GM12875 (cell line): Measurements from ENCODE around the gene HRNR.

Experiments
- H3K4me3 ChIP-seq: one replicate; pipeline ENCODE4 v1.5.1; 2011; ENCODE audit warnings: low read depth, low read length, control low read depth
- CTCF ChIP-seq: IDR thresholded peaks from 2 replicates; pipeline ENCODE4 v1.5.1; 2011; ENCODE audit warnings: low read depth, mild to moderate bottlenecking, control low read depth, inconsistent platforms, low read length, moderate library complexity, borderline replicate concordance; ENCODE audit not compliant: insufficient read depth

The HRNR gene

DNA sequence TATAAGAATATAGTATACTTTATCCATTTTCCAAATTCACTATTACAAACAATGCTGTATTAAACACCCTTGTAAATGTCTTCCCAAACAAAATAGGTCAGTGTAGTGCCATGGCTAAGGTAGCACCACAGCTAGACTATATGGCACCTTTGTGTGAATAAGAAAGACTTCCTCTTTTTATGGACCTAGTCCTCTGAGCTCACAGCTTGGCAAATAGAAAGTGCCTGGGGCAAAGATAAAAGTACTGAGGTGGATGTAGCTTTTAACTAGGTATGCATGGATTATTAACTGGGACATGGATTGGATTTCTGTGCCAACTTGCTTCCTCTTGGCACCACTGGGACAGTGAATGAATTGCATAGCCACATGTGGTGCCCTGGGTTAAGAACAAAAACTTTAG lies 25.0 kb downstream of the HRNR start:
- no peak for TF ChIP-seq CTCF
- H3K4me3 ChIP-seq, result no peak overlapping the region

- TF ChIP-seq CTCF, result no peak
- no peak overlapping the region for H3K4me3 ChIP-seq
These were observed 26.5 kb downstream of the HRNR start for GRCh38 chr1:152197361-152197941.

GRCh38 chr1:152191711-152192110 lies 32.3 kb downstream of the HRNR start:
- no peak for TF ChIP-seq CTCF
- H3K4me3 ChIP-seq, result no peak overlapping the region

DNA sequence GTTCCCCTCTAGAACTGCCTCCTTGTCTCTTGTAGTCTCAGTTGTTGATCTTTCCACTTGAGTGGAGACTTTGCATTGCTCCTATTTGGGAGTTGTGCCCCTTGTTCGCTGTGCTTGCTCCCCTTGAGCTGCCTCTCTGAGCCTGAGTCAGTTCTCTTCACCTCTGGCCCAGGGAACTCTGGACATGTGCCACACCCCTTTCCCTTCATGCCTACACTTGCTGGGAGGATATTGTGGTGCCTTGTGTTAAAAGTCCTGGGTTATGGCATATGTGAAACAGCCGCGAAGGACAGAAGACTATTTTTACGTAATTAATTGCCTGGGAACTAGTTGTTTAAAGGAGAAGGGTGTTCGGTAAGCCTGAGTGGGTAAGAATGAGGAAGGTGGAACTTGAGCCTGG lies 32.7 kb downstream of the HRNR start:
- no peak for TF ChIP-seq CTCF

DNA sequence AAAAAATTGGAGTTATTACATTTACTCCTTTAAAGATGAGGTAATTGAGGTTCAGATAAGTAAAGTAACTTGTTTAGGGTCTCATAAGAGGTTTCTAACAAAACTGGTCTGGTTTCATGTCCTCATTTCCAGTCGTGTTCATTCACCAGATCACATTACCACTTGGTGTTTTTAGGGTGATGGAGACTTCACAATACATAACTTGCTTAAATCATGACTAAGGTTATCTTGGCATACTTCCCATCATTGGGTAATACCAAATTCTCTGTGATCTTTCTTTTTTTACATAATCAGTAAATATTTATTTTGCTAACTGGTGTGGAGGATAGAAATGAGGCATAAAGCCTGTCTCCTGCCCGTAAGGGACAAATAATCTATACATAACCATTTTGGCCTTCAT lies 33.4 kb downstream of the HRNR start:
- H3K4me3 ChIP-seq, result no peak overlapping the region
- TF ChIP-seq CTCF, result no peak

More for the DNA sequence above, 32.7 kb downstream of the HRNR start:
- no peak overlapping the region for H3K4me3 ChIP-seq

DNA sequence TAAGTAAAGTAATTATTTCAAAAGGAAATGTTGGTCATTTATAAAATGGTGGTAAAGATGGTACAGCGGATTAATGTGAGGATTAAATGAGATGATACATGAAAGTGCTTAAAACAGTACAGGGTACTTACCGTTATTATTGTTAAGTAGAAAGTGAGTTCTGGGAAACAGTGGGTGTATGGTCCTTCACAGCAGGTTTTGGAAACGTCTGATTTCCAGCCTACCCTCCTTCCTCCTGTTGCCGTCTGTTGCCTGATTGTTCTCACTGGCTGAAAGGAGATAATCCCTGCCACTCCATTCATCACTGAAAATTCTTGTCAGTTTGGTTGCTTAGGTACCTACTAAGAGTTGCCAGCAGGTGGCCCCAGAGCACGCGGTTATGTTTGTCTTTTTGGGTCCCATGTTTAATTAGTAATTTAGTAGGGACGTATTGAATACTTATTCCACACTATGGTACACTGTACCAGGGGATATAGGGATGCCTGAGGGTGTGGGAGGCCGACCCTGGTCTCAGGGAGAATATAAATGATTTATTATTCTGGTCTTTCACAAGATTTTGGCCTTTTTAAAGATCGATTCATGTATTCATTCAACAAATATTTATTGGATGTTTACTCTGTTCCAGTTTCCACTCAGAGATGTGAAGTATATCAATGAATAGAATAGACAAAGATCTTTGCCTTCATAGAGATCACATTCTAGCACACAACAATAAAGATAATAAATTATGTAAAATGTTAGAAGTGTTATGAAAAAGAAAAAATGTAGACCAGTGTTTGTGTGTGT lies 34.1 kb downstream of the HRNR start:
- peak; percentile 71 for TF ChIP-seq CTCF

GRCh38 chr1:152188673-152189591 lies 35.1 kb downstream of the HRNR start:
- H3K4me3 ChIP-seq, result peak overlapping the region; percentile 46
- TF ChIP-seq CTCF, result peak; percentile 82

More for the DNA sequence above, 34.1 kb downstream of the HRNR start:
- H3K4me3 ChIP-seq, result no peak overlapping the region
